Measurements from ENCODE around the gene BPGM.

Gene BPGM

DNA sequence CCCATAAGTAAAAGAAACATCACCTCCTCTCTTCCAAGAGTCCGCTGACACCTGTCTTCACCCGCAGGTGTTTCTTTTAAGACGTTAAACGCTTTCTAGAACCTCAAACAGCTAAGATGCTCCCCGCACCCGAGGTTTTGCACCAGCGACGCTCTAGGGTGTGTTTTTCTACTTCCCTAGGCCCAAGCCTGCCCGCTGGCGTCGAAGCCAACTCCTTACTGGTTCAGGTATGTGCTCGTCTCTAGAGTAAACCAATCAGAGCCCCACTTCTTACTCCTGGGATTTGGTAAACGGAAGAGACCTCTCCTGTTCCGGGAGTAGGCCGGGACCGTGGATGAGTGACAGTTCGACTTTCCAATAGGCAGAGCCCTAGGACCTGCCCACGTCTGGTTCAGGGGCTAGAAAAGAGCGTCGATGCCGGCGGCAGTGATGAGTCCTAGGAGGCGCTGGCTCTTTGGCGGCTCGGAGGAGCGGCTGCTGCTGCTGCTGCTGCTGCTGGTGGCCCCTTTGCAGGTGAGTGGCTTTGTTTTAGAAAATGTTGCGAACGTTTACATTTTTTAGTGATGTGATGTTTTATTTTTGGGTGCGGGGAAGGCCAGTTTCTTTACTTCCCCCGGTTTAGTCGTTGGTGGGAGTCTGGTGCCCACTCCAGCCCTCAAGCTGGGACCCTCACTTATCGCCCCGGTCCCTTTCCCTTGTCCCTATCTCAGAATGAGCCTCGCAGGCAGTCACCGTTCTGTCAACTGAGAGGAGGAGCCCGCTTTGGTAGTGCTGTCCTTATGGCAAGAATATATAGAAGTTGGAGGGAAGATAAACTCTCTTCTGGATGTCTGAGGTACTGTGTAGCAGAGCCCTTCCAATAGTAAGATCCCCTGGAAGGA, at the start of gene BPGM:
Gene BPGM, plus strand, starts transcription at position 429 of the 881 bp plus-strand sequence. CDS start 14,655 bp downstream, outside the sequence.
- peak; percentile 78 to 100 for DNase-seq

DNA sequence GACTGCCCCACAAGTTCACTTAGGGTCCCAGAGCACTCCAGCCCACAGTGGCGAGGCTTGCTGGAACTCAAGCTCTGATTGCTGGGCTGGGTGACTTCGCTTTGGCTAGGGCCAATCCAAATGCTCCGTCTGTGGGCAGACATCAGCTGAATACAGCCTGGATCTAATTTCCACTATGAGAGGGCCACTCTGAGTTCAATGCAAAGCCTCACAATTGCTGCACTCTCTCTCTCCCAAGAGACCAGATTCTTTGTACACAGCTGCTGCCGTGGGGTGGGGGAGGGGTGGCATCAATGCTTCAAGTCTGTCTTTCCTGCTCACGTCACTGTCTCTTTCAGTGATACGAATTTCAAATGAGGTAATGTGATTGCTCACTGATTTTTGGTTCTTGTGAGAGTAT, 47.3 kb upstream of the BPGM start:
- DNase-seq, result no peak

DNA sequence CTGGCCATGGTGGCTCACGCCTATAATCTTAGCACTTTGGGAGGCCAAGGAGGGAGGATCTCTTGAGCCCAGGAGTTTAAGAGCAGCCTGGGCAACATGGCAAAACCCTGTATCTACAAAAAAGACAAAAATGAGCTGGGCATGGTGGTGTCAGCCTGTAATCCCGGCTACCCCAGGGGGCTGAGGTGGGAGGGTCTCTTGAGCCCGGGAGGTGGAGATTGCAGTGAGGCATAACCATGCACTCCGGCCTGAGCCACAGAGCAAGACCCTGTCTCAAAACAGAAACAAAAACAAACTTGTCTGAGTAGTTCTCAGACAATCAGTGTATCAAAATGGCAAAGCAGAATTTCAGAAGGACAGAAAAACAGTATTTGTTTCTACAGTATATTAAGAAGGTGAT, 45.2 kb upstream of the BPGM start:
- no peak for DNase-seq

DNA sequence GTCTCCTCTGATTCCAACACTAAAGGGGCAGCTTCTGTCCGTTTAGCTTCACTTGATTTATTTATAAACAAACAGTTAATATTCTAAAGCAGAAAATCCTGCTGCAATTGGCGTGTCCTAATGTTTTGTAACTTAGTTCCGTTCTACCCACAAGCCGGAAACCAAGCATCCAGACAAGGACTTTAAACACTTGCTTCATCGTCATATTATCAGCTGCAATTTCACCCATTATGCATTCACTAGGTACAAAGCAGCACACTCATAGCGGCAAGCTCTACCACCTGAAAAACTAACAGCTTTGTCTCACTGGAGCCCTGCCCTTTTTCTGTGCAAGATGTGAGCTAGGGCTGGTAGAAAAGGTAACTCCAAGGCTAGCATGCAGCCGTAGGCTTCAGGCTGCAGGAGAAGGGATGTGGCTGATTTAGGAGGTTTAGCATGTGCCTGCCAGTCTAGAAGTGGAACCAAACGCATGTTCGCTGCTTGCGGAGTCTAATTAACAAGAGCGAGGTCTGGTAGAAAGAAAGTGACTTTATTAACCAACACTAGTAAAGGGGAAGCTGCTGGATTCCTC, 43.7 kb upstream of the BPGM start:
- DNase-seq, result no peak

DNA sequence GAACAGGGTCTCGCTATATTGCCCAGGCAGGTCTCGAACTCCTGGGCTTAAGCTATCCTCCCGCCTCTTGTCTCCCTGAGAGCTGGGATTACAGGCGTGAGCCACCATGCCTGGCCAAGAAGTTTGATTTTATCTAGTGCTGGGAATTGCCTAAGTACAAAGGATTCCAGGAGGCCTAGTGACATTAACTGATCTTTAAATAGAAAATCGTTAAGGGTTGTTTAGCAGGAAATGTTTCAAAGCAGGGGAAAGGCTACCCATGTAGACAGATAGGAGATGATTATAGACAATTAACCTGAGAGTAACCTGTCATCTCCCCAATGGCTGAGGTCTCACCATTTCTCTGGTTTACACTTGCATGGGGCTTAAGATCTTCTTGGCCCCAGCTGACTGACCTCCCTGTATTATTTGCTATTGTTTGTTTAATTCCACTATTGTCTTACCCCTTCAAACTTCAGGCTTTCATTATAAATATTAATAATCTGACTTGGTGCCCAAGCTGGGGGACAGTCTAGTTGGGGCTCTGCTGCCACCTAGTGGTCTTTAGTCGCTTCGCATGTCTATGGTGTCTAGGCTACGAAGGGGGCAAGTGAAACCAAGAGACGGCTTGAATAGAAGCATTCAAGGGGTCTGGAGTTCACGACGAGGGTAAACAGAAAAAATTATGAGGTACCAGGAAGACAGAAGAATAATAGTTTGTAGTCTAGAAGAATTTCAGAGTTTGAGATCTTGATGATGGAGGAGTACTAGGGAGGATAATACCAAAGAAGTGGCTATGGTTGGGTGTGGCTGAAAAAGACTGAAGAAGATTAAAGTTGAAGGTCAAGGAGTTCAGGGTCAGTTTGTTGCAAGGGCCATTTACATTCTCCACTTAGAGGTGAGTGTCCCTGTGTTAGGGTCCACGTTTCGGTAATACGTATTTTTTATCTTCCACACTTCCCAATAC, 40.4 kb upstream of the BPGM start:
- peak in 1 of 2 donors; percentile 55 for DNase-seq

DNA sequence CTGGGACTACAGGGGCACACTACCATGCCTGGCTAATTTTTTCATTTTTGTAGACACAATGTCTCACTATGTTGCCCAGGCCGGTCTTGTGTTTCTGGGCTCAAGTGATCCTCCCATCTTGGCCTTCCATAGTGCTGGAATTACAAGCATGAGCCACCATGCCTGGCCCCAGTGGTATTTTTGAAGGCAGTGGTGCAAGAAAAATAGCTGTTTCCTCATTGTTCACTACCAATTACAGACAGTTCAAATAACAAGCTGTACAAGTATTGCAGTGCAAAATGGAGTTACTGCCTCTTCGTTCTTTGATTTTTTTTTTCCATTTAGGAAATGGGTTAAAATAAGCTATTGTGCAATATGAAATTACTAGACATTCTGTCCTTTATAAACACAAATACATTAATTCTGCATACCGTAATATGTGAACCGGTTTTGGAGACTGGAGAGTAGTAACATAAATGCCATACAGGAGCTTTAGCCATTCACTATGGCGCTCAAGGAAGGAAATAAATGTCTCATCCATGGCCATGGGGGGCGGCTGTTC, 35.0 kb upstream of the BPGM start:
- no peak for DNase-seq

DNA sequence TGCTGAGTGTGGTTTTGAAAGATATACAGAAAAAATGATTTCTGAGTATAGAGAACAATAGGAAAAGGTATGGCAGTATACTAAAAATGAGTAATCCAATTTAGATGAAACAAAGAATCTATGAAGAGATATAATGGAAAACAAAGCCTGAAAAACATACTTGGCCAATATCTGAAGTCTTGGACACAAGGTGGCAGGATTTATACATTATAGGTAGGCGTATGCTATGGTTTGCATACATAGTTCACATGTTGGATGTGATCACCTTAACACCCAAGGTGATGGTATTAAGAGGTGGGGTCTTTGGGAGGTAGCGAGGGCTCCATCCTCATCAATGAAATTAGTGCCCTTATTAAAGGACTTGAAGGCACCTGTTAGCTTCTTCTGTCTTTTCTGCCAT, 34.5 kb upstream of the BPGM start:
- DNase-seq, result no peak

DNA sequence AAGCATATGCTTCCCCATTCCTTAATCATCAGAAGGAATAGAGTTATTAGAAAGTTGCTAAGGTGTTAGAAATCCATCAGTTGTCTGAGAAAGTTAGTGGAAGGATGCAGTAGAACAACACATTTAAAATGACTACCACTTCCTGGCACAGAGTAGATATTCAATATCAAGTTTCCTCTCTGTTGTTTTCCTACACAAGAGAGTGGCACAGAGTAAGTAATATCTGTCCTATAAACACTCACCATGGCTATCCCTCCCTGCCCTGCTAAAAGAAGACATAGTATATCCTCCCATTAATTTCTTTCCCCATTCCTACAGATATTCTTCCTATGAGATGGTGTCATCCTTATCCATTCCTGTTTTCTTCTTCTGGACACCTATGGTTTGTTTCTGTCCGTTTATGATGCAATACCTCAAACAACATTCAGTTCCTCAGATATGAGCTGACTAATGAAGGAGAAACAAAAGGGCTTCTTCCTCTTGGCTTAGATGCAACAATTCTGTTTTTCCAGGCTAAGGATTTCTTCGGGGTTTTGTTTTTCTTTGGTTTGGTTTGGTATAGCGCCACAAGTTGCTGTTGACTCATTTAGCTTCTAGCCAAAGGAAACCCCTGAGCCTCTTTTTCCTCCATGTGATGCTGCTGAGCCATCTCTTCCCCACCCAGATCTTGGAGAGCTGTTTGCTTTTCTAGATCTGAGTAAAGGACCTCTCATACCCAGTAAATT, 32.9 kb upstream of the BPGM start:
- DNase-seq, result no peak

DNA sequence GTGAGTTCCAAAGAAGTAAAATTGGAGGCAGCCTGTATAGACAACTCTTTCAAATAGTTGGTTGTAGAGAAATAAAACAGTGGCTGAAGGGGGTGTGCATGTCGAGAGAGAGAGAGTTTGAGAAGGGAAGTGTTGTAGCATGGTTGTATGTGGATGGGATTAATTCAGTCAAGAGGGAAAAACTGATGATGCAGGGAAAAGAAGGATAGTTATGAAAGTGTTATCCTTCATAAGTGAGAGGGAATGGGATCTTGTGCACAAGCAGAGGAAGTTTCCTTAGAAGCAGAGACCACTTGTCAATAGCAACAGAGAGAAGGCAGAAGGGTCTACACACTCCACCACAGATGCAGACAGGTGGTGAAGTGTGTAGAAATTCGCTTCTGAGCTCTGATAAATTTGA, 30.0 kb upstream of the BPGM start:
- DNase-seq, result no peak

DNA sequence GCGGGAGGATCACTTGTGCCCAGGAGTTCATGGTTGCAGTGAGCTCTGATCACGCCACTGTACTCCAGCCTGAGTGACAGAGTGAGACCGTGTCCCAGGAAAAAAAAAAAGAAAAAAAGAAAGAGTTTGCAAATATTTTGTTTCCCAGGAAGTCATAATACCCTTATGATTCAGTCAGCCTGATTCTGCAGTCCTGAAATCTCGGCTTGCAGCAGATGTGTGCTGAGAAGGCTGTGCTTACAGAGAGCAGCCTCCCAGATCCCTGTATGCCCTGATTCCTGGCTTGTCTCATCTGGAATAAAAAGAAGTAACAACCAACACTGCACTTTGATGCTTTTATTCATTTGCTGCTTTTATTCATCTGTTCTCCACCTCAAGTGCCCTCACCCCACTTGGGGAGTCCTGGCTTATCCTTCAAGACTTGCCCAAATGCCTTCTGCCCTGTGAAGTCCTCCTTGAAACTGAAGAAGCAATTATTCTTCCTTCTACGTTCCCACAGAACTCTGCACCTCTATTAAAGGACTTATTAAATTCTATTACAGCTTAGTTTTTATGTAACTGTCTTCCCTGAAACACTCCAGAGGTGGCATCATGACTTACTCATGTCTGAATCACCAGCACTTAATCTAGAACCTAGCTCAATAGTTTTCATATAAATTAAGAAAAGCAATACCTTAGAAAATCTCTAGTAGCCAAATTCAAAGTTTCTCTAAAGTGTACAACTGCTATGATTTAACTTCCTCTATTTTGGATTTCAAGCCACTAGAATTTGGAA, 27.7 kb upstream of the BPGM start:
- no peak for DNase-seq

DNA sequence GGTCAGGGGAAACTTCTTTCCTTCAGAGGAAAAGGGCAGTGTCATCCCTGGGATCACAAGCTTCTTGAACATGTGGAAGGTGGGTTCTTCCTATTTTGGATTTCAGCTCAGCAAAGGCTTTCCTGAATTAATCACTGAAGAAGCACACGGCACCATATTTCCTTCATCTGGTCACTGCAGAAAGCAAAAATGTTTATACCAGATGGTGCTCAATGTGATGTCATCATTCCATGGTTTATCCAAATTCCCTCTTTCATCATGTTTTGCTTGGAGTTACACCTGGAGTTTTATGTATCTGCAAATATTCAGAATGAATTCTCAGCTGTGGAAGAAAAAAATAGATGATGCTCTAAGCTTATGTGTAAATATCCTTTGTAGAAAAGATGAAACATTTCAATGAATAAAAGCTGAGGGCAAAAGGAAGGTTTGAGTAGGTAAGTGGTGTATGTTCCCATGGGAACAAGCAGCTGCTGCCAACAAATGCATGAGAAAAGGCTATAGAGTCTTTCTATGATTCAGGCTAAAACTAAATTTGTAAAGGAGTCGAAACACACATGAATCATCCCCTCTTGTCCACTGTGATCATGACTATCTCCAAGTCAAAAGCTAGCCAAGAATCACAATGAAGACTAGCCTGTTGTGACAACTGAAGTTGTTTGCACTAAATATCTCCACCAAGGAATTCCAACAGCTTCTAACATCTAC, 26.9 kb upstream of the BPGM start:
- DNase-seq, result no peak

DNA sequence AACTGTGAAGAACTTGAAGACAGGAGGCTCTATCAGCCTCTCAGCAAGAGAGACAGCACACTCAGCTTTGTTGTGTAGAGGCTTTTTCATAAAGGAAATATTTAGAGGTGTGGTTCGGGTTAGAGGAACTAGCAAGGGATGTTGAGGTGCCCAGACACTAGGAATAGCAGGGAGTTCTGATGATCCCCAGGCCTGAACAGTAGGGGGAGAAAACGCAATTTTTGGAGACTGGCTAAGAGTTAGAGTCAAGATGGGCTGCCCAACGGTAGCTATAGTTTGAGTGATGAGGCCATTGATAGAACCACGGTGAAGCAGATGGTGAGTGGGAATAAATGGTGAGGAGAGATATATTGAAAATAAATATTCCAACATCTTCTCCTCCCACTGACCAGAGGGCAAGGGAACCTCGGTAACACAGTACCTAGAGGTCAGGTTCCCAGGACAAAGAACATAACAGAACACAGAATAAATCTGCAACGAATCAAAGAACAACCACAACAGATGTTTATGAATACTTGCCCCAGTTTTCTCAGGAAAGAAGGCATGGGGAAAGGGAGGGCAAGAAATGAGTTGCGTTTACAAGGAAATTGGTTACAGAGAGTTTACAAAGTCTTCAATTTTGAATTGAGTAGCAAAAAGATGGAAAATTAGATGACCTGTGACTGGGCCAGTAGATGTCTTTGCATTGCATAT, 24.2 kb upstream of the BPGM start:
- no peak for DNase-seq

DNA sequence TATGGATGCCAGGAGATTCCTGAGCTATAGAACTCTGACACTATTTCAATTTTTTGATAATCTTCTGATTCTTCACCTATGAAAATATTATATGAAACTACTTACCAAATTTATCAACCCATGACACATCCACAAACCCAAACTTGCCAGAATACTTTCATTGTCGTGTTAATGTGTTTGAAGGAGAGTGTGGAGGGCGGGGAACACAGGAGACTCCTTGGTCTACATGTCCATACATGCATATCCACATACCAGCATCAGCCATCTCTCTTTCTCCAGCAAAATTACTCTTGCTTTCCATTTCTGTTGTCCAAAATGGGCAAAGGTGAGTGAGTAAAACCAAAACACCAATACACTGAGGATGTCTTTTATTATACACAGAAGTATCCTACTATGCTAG, 23.5 kb upstream of the BPGM start:
- DNase-seq, result no peak

DNA sequence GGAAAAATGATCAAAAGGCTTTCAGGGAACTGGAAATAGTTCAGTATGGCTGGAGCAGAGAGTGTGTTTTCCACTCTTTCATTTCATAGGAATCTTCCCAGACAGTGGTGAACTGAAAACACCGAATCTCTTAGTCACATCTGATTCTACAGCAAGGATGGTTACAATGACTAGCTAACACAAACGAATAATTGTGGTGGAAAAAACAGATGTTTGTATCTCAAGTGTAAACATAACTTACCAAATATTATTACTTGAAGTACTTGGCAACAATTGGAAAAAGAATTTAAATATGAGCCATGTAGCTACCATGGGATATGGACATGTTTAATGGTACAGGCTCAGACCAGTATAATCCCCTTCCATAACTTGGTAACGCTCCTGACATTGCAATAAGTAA, 21.1 kb upstream of the BPGM start:
- DNase-seq, result no peak

DNA sequence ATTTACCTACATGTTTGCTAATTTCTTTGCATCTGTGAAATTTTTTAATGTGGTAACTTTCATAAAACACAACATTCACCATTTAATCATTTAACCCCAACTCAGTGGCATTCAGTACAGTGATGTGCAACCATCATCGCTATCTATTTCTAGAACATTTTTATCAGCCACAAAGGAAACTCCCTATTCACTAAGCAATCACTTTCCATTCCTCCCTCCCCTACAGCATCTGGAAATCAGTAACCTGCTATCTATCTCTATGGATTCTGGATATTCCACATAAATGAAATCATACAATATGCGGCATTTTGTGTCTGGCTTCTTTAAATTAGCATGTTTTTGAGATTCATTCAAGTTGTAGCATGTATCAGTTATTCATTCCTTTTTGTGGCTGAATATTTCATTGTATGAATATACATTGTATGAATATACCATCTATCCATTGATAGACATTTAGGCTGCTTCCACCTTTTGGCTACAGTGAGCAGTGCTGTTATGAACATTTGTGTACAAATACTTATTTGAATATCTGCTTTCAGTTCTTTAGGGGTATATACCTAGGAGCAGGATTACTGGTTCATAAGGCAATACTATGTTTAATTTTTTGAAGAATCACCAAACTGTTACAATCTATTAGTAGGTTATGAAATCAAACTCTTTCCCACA, 19.4 kb upstream of the BPGM start:
- no peak for DNase-seq

DNA sequence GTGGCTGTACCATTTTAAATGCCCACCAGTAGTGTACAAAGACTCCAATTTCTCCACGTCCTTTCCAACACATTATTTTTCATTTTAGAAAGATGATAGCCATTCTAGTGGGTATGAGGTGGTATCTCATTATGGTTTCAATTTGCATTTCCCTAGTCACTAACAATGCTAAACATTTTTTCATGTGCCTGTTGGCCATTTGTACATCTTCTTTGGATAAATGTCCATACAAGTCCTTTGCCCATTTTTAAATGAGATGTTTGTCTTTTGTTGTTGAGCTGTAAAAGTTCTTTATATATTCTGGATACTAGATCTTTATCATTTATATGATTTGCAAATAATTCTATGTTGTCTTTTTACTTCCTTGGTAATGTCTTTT, 18.9 kb upstream of the BPGM start:
- no peak for DNase-seq

DNA sequence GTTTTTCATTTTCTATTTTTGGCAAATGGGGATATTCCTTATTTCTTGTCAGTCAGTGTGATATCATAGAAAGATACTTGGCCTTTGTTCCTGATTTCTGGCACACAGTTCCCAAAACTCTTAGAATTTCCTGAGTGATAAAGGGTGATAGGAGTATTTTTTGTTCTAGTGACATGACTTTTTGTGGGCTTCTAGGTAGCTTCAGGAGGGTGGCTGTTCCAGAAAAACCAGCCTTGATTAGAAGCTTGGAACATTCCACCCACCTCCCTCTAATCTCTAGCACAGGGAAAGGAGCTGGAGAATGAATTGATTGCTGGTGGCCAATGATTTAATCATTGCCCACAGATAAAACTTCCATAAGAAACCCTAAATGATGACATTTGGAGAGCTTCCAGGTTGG, 17.2 kb upstream of the BPGM start:
- DNase-seq, result no peak

DNA sequence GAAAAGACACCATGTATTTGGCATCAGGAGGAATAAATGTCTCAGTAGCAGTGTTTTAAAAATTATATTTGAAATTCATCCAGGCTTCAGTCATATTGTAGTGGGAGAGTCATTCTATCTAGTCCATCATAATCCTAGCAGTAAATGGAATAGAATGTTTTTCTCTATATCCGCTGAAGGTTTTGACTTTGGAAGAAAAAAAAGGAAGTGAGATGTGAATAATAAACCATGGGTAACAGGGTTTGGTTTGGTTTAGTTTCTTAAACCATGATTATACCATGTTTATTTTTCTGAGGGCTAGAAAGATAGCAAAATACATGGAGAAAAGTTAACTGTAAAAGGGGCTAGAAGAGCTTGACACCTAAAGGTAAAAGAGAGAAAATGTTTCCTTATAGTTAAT, 16.4 kb upstream of the BPGM start:
- no peak for DNase-seq

DNA sequence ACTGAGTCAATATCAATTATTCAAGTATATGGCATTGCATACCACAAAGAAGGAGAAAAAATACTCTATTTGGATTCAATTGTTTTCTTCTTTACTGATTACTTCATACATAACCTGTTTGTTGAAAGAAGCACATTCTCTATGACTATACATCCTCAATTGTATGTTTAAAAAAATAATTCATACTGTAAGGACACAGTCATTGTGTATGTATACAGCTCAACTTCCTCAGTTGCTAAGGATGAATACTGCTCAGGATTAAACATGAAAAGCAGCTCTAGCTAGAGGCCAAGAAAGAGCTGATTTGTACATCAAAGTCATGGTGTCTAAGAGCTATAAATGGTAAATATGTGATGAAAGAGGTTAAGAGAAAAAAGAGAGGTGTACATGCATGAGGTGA, 15.8 kb upstream of the BPGM start:
- DNase-seq, result no peak

DNA sequence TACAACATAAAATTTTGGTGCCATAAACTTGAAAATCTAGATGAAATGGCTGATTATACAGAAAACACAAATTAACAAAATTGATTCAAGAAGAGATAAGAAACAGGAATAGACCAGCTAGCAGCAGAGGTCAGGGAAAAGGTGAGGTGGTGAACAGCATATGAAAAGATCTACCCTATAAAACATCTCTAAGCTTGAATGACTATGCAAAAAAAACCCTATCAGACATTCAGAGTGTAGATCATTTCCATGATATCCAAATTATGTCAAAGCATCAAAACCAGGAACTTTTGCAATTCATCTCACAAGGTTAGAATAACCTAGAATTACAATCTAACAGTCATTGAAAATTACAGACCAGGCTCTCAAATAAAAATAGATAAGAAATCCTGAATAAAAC, 14.6 kb upstream of the BPGM start:
- DNase-seq, result no peak
